HCT116 (cell line): Measurements from ENCODE around the gene PHACTR1. TPM values are rescaled to one million over a fixed set of nuclear protein-coding genes. Genes with fewer than 3 reads are reported as not detected.

Experiments used
- ATAC-seq: fragments of 200-7000 bp; cut with Tn5 transposase; 2 replicates; pipeline ENCODE4 v1.9.1; 2020; ENCODE audit warnings: mild to moderate bottlenecking, moderate library complexity
- BruUV-seq: library from RNA; stranded (reverse); fragments of 400-500 nt; replicated peaks from 2 replicates; lab custom pipeline; 2021; lab: Mats Ljungman, UMichigan
- CTCF ChIA-PET: fragments of 300-600 bp; sonication (Branson Sonifier 250); formaldehyde crosslinking; loops from one replicate; lab custom pipeline; 2021; ENCODE audit warnings: antibody characterized with exemption; lab: Charles Lee
- POLR2A ChIA-PET: fragments of 300-600, 350-600 bp; sonication (Branson Sonifier 250); formaldehyde crosslinking; loops from one replicate; lab custom pipeline; 2021; ENCODE audit warnings: antibody characterized with exemption; lab: Charles Lee
- RAD21 ChIA-PET, 2 experiments: fragments of 300-600 bp; sonication (Branson Sonifier 250); formaldehyde crosslinking; loops; one replicate each; lab custom pipeline; 2023; ENCODE audit warnings: low total read pairs in 2 of 2; ENCODE audit not compliant: uncharacterized antibody in 2 of 2, unreplicated experiment in 2 of 2, low non-redundant PET in 1 of 2; lab: Charles Lee
- DNase-seq: peaks from one replicate; pipeline ENCODE4 v3.0.0-alpha.2; 2010; ENCODE audit warnings: low read depth, low spot score
- H2AFZ ChIP-seq: fragments of 200-600 bp; shearing (Covaris generic), sonication (generic); 2 replicates; pipeline ENCODE4 v1.6.1; 2017; ENCODE audit warnings: low read depth, mixed run types, mixed read lengths, antibody characterized with exemption, low read length; ENCODE audit not compliant: poor library complexity, severe bottlenecking
- H3K27ac ChIP-seq: 2 replicates; pipeline ENCODE4 v1.5.1; 2012; ENCODE audit warnings: low read depth, low read length
- H3K27me3 ChIP-seq: fragments of 200-600 bp; sonication (generic); 2 replicates; pipeline ENCODE4 v1.6.1; 2016; ENCODE audit warnings: mixed run types, low read length, mixed read lengths; ENCODE audit not compliant: insufficient read depth
- H3K36me3 ChIP-seq, 2 experiments: fragments of 200-500 bp in 1 of 2; fragments of 200-600 bp in 1 of 2; sonication (Bioruptor generic) in 1 of 2; sonication (generic) in 1 of 2; 2 replicates each; pipeline versions ENCODE4 v1.5.1 to v1.6.1; 2014 to 2016; ENCODE audit warnings: low read length in 2 of 2, inconsistent platforms in 1 of 2, mixed read lengths in 1 of 2, mixed run types in 1 of 2; ENCODE audit not compliant: insufficient read depth in 2 of 2, control insufficient read depth in 1 of 2
- H3K4me1 ChIP-seq, 2 experiments: fragments of 200-600 bp in 1 of 2; sonication (generic) in 1 of 2; 2 replicates each; pipeline versions ENCODE4 v1.5.1 to v1.6.1; 2012 to 2017; ENCODE audit warnings: low read length in 2 of 2, inconsistent platforms in 1 of 2, mild to moderate bottlenecking in 1 of 2, mixed read lengths in 1 of 2, mixed run types in 1 of 2, moderate library complexity in 1 of 2; ENCODE audit not compliant: insufficient read depth in 2 of 2, control insufficient read depth in 1 of 2
- H3K4me2 ChIP-seq: fragments of 200-600 bp; sonication (generic); 2 replicates; pipeline ENCODE4 v1.6.1; 2017; ENCODE audit warnings: mixed run types, low read length, mixed read lengths
- H3K4me3 ChIP-seq, 2 experiments: fragments of 200-600 bp in 1 of 2; sonication (generic) in 1 of 2; replicated peaks in 1 of 2; 2 replicates each; pipeline ENCODE4 v1.5.1; 2011 to 2016; ENCODE audit warnings: low read length in 2 of 2, control low read depth in 1 of 2, low read depth in 1 of 2, mild to moderate bottlenecking in 1 of 2, mixed read lengths in 1 of 2, mixed run types in 1 of 2
- H3K79me2 ChIP-seq: fragments of 200-600 bp; sonication (generic); 2 replicates; pipeline ENCODE4 v1.6.1; 2017; ENCODE audit warnings: mild to moderate bottlenecking, mixed run types, low read length, moderate library complexity, mixed read lengths; ENCODE audit not compliant: insufficient read depth
- H3K9ac ChIP-seq: fragments of 200-600 bp; sonication (generic); 2 replicates; pipeline ENCODE4 v1.6.1; 2016; ENCODE audit warnings: low read length, mixed read lengths
- H3K9me2 ChIP-seq: fragments of 200-600 bp; sonication (generic), shearing (Covaris generic); 2 replicates; pipeline ENCODE4 v1.6.1; 2017; ENCODE audit warnings: mixed run types, mild to moderate bottlenecking, moderate library complexity; ENCODE audit not compliant: insufficient read depth
- H3K9me3 ChIP-seq, 2 experiments: fragments of 200-500 bp in 1 of 2; fragments of 200-600 bp in 1 of 2; sonication (Bioruptor generic) in 1 of 2; sonication (generic) in 1 of 2; 2 replicates each; pipeline ENCODE4 v1.6.1; 2014 to 2017; ENCODE audit warnings: low read length in 2 of 2, mixed read lengths in 2 of 2, inconsistent platforms in 1 of 2, low read depth in 1 of 2, mild to moderate bottlenecking in 1 of 2, mixed run types in 1 of 2, moderate library complexity in 1 of 2; ENCODE audit not compliant: control insufficient read depth in 1 of 2, insufficient read depth in 1 of 2
- H4K20me1 ChIP-seq: fragments of 200-600 bp; sonication (generic), shearing (Covaris generic); 2 replicates; pipeline ENCODE4 v1.6.1; 2017; ENCODE audit warnings: mixed run types, mild to moderate bottlenecking, moderate library complexity; ENCODE audit not compliant: insufficient read depth
- CBX3 ChIP-seq: IDR thresholded peaks from 2 replicates; pipeline ENCODE4 v1.6.1; 2012; ENCODE audit warnings: low read depth
- CEBPB ChIP-seq: IDR thresholded peaks from 2 replicates; pipeline ENCODE4 v1.6.1; 2012; ENCODE audit warnings: low read depth
- EGR1 ChIP-seq: IDR thresholded peaks from 2 replicates; pipeline ENCODE4 v1.6.1; 2012; ENCODE audit warnings: low read depth
- EZH2 ChIP-seq: fragments of 200-600 bp; sonication (generic); IDR thresholded peaks from 2 replicates; pipeline ENCODE4 v1.6.1; 2017; ENCODE audit warnings: antibody characterized with exemption, mixed run types
- EZH2phosphoT487 ChIP-seq: fragments of 200-600 bp; IDR thresholded peaks from 2 replicates; pipeline ENCODE4 v1.6.1; 2018; ENCODE audit warnings: antibody characterized with exemption, borderline replicate concordance
- FOSL1 ChIP-seq: IDR thresholded peaks from 2 replicates; pipeline ENCODE4 v1.6.1; 2012; ENCODE audit warnings: low read depth
- POLR2A ChIP-seq: IDR thresholded peaks from 2 replicates; pipeline ENCODE4 v1.7.0; 2011; ENCODE audit warnings: borderline replicate concordance; ENCODE audit not compliant: insufficient read depth, insufficient read length; ENCODE audit errors: extremely low read depth
- POLR2AphosphoS5 ChIP-seq: IDR thresholded peaks from 2 replicates; pipeline ENCODE4 v1.6.1; 2011; ENCODE audit warnings: mild to moderate bottlenecking, low read depth, low read length, moderate library complexity
- RAD21 ChIP-seq: IDR thresholded peaks from 2 replicates; pipeline ENCODE4 v1.6.1; 2012; ENCODE audit warnings: low read depth, mild to moderate bottlenecking
- REST ChIP-seq: IDR thresholded peaks from 2 replicates; pipeline ENCODE4 v1.6.1; 2012; ENCODE audit warnings: low read depth
- SP1 ChIP-seq: IDR thresholded peaks from 2 replicates; pipeline ENCODE4 v1.6.1; 2012; ENCODE audit warnings: low read depth
- SRF ChIP-seq: IDR thresholded peaks from 2 replicates; pipeline ENCODE4 v1.6.1; 2012; ENCODE audit warnings: low read depth
- YY1 ChIP-seq: IDR thresholded peaks from 2 replicates; pipeline ENCODE4 v1.6.1; 2011; ENCODE audit warnings: low read length, low read depth, moderate library complexity, mild to moderate bottlenecking; ENCODE audit not compliant: insufficient replicate concordance; ENCODE audit errors: extremely low read depth
- ZFX ChIP-seq: fragments of 450-650 bp; IDR thresholded peaks from 2 replicates; pipeline ENCODE4 v1.6.1; 2017
- ZNF274 ChIP-seq: fragments of 200-500 bp; sonication (Bioruptor generic); IDR thresholded peaks from 2 replicates; pipeline ENCODE4 v1.6.1; 2014; ENCODE audit warnings: mild to moderate bottlenecking, low read depth, low read length, inconsistent platforms
- intact Hi-C: fragments of 100-400 bp; cut with micrococcal nuclease; formaldehyde crosslinking; loops from 2 replicates; pipeline ENCODE4 v1.10.0; 2022
- total RNA-seq: library from RNA; stranded (reverse); gene quantifications from one replicate; pipeline ENCODE4 v1.2.1, GENCODE V29; 2021; ENCODE audit not compliant: unreplicated experiment

The PHACTR1 gene
- total RNA-seq, 1 experiment from 2014 or later: 0.17 TPM

GRCh38 chr6:12941422-12941821 is 224.9 kb downstream of the PHACTR1 start:
- no peak overlapping the region for H3K4me2 ChIP-seq
- no peaks in the 10 kb centered on the region for H3K36me3 ChIP-seq
- H3K9me3 ChIP-seq: no peaks in the 10 kb centered on the region
- no peak for DNase-seq
- ChIA-PET CTCF (no interaction called here), POLR2A (no interaction called here), RAD21 (no interaction called here)
- H2AFZ ChIP-seq: no peak overlapping the region
- no peaks in the 10 kb centered on the region for H4K20me1 ChIP-seq
- no peak overlapping the region for H3K9ac ChIP-seq
- no peak overlapping the region for H3K27ac ChIP-seq
- peaks cover 46% of the 10 kb centered on the region for H3K27me3 ChIP-seq
- intact Hi-C loops: no loop called here
- H3K4me1 ChIP-seq: no peaks in the 10 kb centered on the region
- no peaks in the 10 kb centered on the region for H3K9me2 ChIP-seq
- no peak for TF ChIP-seq CEBPB
- TF ChIP-seq POLR2A: no peak
- no peak for TF ChIP-seq EZH2
- TF ChIP-seq REST: no peak
- no peak for TF ChIP-seq SP1
- no peak for TF ChIP-seq RAD21
- H3K79me2 ChIP-seq: no peaks in the 10 kb centered on the region
- H3K4me3 ChIP-seq: no peak overlapping the region
- BruUV-seq: no TSS peak
- no peak for ATAC-seq

- no peak overlapping the region for H3K27ac ChIP-seq
- DNase-seq (no peak), ATAC-seq (no peak)
- RAD21 ChIA-PET: no interaction called here
- H3K4me3 ChIP-seq: no peak overlapping the region
- no peak overlapping the region for H3K9ac ChIP-seq
- H3K4me2 ChIP-seq: no peak overlapping the region
- CTCF ChIA-PET: no interaction called here
- POLR2A ChIA-PET: no interaction called here
- H4K20me1 ChIP-seq: no peaks in the 10 kb centered on the region
- no peaks in the 10 kb centered on the region for H3K9me2 ChIP-seq
- BruUV-seq: no TSS peak
- H3K79me2 ChIP-seq: no peaks in the 10 kb centered on the region
- H2AFZ ChIP-seq: no peak overlapping the region
- intact Hi-C loops: no loop called here
- H3K9me3 ChIP-seq: no peaks in the 10 kb centered on the region
- H3K27me3 ChIP-seq: peaks cover 41% of the 10 kb centered on the region
- H3K4me1 ChIP-seq: no peaks in the 10 kb centered on the region
- no peaks in the 10 kb centered on the region for H3K36me3 ChIP-seq
- no peak for TF ChIP-seq ZNF274
- no peak for TF ChIP-seq FOSL1
- TF ChIP-seq POLR2AphosphoS5: no peak
- TF ChIP-seq EGR1: no peak
- TF ChIP-seq REST: no peak
- TF ChIP-seq POLR2A: no peak
- no peak for TF ChIP-seq YY1
- TF ChIP-seq CBX3: no peak
- TF ChIP-seq ZFX: no peak
- TF ChIP-seq EZH2phosphoT487: no peak
- TF ChIP-seq EZH2: no peak
- TF ChIP-seq SRF: no peak
Measured at GRCh38 chr6:12943549-12943948, 227.0 kb downstream of the PHACTR1 start.
